HG03342 (cell line): Measurements from ENCODE around the gene CCDC116.
"Not testable (repeated sequence)": the region's sequence is repeated elsewhere in the genome, so short reads cannot be mapped to it uniquely, and the experiment has no call there.

ENCODE experiments used
- ATAC-seq: cut with Tn5 transposase; IDR thresholded peaks from one replicate; pipeline ENCODE4 v1.9.1; 2021; ENCODE audit warnings: mild to moderate bottlenecking, moderate library complexity; ENCODE audit not compliant: unreplicated experiment

CCDC116 gene

GRCh38 chr22:21609556-21610157 lies 22.9 kb upstream of the CCDC116 start:
- not testable (repeated sequence) for ATAC-seq

GRCh38 chr22:21611210-21611977 lies 21.2 kb upstream of the CCDC116 start:
- ATAC-seq, result no peak

- no peak for ATAC-seq
These were observed 19.7 kb upstream of the CCDC116 start for GRCh38 chr22:21612858-21613257.

- ATAC-seq, result no peak
These were observed 18.9 kb upstream of the CCDC116 start for GRCh38 chr22:21613553-21614233.

- ATAC-seq, result no peak
These were observed 16.8 kb upstream of the CCDC116 start for GRCh38 chr22:21615731-21616130.

- not testable (repeated sequence) for ATAC-seq
These were observed 15.2 kb upstream of the CCDC116 start for GRCh38 chr22:21617337-21617736.

GRCh38 chr22:21621025-21621424 lies 11.5 kb upstream of the CCDC116 start:
- no peak for ATAC-seq

- no peak for ATAC-seq
These were observed 10.3 kb upstream of the CCDC116 start for GRCh38 chr22:21622011-21622918.

- no peak for ATAC-seq
These were observed 9.5 kb upstream of the CCDC116 start for GRCh38 chr22:21622919-21623647.

GRCh38 chr22:21623648-21623970 lies 9.0 kb upstream of the CCDC116 start:
- ATAC-seq, result no peak

- ATAC-seq, result no peak
These were observed 8.3 kb upstream of the CCDC116 start for GRCh38 chr22:21624120-21624879.

GRCh38 chr22:21624880-21625791 lies 7.4 kb upstream of the CCDC116 start:
- ATAC-seq, result no peak

- no peak for ATAC-seq
These were observed 6.4 kb upstream of the CCDC116 start for GRCh38 chr22:21626073-21626734.

GRCh38 chr22:21626735-21627469 lies 5.7 kb upstream of the CCDC116 start:
- ATAC-seq, result no peak

- no peak for ATAC-seq
These were observed 3.9 kb upstream of the CCDC116 start for GRCh38 chr22:21628386-21629254.
